Bronchial epithelial cell (primary cell): Measurements from ENCODE around the gene FAM47A. TPM values are rescaled to one million over a fixed set of nuclear protein-coding genes. Genes with fewer than 3 reads are reported as not detected.

Source experiments
- DNase-seq: peaks from one replicate; pipeline ENCODE4 v3.0.0-alpha.2; 2010; ENCODE audit warnings: low read depth
- FAIRE-seq: peaks from 2 replicates; lab custom pipeline; 2011; peaks lifted over from hg19 to GRCh38; lab: Jason Lieb, UNC
- H3K27me3 ChIP-seq: 2 replicates; pipeline ENCODE4 v1.5.1; 2011; ENCODE audit warnings: low read length; ENCODE audit not compliant: control insufficient read depth, insufficient read depth
- H3K36me3 ChIP-seq: 2 replicates; pipeline ENCODE4 v1.5.1; 2011; ENCODE audit warnings: low read length; ENCODE audit not compliant: control insufficient read depth, insufficient read depth
- H3K4me3 ChIP-seq: 2 replicates; pipeline ENCODE4 v1.5.1; 2011; ENCODE audit warnings: mild to moderate bottlenecking, low read depth, low read length, control low read depth
- CTCF ChIP-seq: IDR thresholded peaks from 2 replicates; pipeline ENCODE4 v1.5.1; 2011; ENCODE audit warnings: mild to moderate bottlenecking, moderate library complexity, low read length, control low read depth, inconsistent platforms; ENCODE audit not compliant: insufficient read depth, severe bottlenecking
- total RNA-seq: library from RNA; depleted of rRNA; stranded (reverse); fragments of >200 nt; gene quantifications from 2 replicates; pipeline ENCODE4 v1.2.1, GENCODE V29; 2014

Gene FAM47A
- total RNA-seq, 1 donor from 2014 or later = not detected

- Histone ChIP-seq H3K4me3 (no peak overlapping the region), H3K36me3 (no peaks in the 10 kb centered on the region), H3K27me3 (no peaks in the 10 kb centered on the region)
- DNase-seq = no peak
- no peak for TF ChIP-seq CTCF
- no peak for FAIRE-seq
Measured at GRCh38 chrX:34130980-34131744, 952 bp downstream of the FAM47A start.

- H3K4me3 ChIP-seq = no peak overlapping the region
- DNase-seq (no peak), FAIRE-seq (no peak)
- no peak for TF ChIP-seq CTCF
- no peaks in the 10 kb centered on the region for H3K27me3 ChIP-seq
- H3K36me3 ChIP-seq = no peaks in the 10 kb centered on the region
Measured at GRCh38 chrX:34130501-34130900, 1.6 kb downstream of the FAM47A start.

- no peak for TF ChIP-seq CTCF
- FAIRE-seq = no peak
- DNase-seq = no peak
Measured at GRCh38 chrX:34126011-34126410, 6.1 kb downstream of the FAM47A start.

GRCh38 chrX:34119122-34119521 lies 13.0 kb downstream of the FAM47A start:
- no peaks in the 10 kb centered on the region for H3K27me3 ChIP-seq
- no peak for FAIRE-seq
- TF ChIP-seq CTCF = no peak

More at GRCh38 chrX:34126011-34126410, 6.1 kb downstream of the FAM47A start:
- H3K27me3 ChIP-seq = no peaks in the 10 kb centered on the region
- no peaks in the 10 kb centered on the region for H3K36me3 ChIP-seq
- no peak overlapping the region for H3K4me3 ChIP-seq

GRCh38 chrX:34112459-34112858 lies 19.7 kb downstream of the FAM47A start:
- Histone ChIP-seq H3K36me3 (no peaks in the 10 kb centered on the region), H3K4me3 (no peak overlapping the region), H3K27me3 (no peaks in the 10 kb centered on the region)
- FAIRE-seq (no peak), DNase-seq (no peak)
- TF ChIP-seq CTCF = no peak

More at GRCh38 chrX:34119122-34119521, 13.0 kb downstream of the FAM47A start:
- no peak for DNase-seq
- no peaks in the 10 kb centered on the region for H3K36me3 ChIP-seq
- H3K4me3 ChIP-seq = no peak overlapping the region
